ENCODE results near the gene ACACA. TPM values are rescaled to one million over a fixed set of nuclear protein-coding genes. Genes with fewer than 3 reads are reported as not detected.
A peak's percentile ranks its signal among the peaks of the same experiment; 100 is the strongest.

Gene ACACA
- total RNA-seq, 1 donor from 2014 or later, result 110 TPM

GRCh38 chr17:37086334-37086733 is 320.3 kb downstream of the ACACA start:
- no peaks in the 10 kb centered on the region for H3K9me3 ChIP-seq
- intact Hi-C loops (cut with DNase I), result no loop called here
- H3K4me1 ChIP-seq, result no peaks in the 10 kb centered on the region
- peaks cover 43% of the 10 kb centered on the region for H3K36me3 ChIP-seq
- TF ChIP-seq, protein P1, sequence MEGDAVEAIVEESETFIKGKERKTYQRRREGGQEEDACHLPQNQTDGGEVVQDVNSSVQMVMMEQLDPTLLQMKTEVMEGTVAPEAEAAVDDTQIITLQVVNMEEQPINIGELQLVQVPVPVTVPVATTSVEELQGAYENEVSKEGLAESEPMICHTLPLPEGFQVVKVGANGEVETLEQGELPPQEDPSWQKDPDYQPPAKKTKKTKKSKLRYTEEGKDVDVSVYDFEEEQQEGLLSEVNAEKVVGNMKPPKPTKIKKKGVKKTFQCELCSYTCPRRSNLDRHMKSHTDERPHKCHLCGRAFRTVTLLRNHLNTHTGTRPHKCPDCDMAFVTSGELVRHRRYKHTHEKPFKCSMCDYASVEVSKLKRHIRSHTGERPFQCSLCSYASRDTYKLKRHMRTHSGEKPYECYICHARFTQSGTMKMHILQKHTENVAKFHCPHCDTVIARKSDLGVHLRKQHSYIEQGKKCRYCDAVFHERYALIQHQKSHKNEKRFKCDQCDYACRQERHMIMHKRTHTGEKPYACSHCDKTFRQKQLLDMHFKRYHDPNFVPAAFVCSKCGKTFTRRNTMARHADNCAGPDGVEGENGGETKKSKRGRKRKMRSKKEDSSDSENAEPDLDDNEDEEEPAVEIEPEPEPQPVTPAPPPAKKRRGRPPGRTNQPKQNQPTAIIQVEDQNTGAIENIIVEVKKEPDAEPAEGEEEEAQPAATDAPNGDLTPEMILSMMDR (IDR thresholded peaks at IDR 0.05), result no peak
- no peak overlapping the region for H3K4me3 ChIP-seq
- H3K27me3 ChIP-seq, result no peaks in the 10 kb centered on the region
- no peak for DNase-seq
- no peak overlapping the region for H3K27ac ChIP-seq
- ATAC-seq, result no peak

DNA sequence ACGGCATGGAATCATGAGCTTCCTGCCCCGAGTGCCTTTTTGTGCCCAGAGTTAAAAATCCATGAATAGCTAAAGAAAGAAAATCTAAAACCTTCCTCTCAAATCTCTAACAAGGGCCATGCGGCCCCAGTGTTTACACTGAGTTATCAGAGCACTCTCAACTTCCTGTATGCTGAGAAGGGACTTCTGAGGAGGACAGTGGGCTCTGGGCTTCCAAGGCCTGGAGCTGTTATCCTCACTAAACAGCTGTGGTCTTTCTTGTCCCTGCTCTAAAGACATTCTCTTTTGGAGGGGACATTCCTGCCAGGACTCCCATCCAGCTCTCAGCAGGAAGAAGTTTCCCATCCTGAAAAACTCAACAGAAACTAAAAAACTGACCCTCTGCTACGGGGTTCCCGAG is 322.3 kb downstream of the ACACA start:
- Histone ChIP-seq H3K27ac (no peak overlapping the region), H3K4me3 (no peak overlapping the region), H3K36me3 (peaks cover 38% of the 10 kb centered on the region), H3K4me1 (no peaks in the 10 kb centered on the region), H3K27me3 (no peaks in the 10 kb centered on the region), H3K9me3 (no peaks in the 10 kb centered on the region)
- TF ChIP-seq, protein P1 (IDR thresholded peaks at IDR 0.05), result no peak
- ATAC-seq (no peak), DNase-seq (no peak)
- intact Hi-C loops (cut with DNase I), result no loop called here

GRCh38 chr17:37083456-37083855 is 323.2 kb downstream of the ACACA start:
- intact Hi-C loops (cut with DNase I), result no loop called here
- no peak overlapping the region for H3K27ac ChIP-seq
- no peaks in the 10 kb centered on the region for H3K4me1 ChIP-seq
- TF ChIP-seq, protein P1 (IDR thresholded peaks at IDR 0.05), result no peak
- no peaks in the 10 kb centered on the region for H3K27me3 ChIP-seq
- no peaks in the 10 kb centered on the region for H3K9me3 ChIP-seq
- H3K36me3 ChIP-seq, result peaks cover 29% of the 10 kb centered on the region
- DNase-seq (no peak), ATAC-seq (no peak)
- no peak overlapping the region for H3K4me3 ChIP-seq

- Histone ChIP-seq H3K4me3 (no peak overlapping the region), H3K36me3 (peaks cover 25% of the 10 kb centered on the region), H3K4me1 (no peaks in the 10 kb centered on the region), H3K27me3 (no peaks in the 10 kb centered on the region), H3K27ac (no peak overlapping the region), H3K9me3 (no peaks in the 10 kb centered on the region)
- ATAC-seq (no peak), DNase-seq (no peak)
- TF ChIP-seq, protein P1 (IDR thresholded peaks at IDR 0.05), result no peak
- intact Hi-C loops (cut with DNase I), result no loop called here
Observed at GRCh38 chr17:37082985-37083384, 323.7 kb downstream of the ACACA start.

DNA sequence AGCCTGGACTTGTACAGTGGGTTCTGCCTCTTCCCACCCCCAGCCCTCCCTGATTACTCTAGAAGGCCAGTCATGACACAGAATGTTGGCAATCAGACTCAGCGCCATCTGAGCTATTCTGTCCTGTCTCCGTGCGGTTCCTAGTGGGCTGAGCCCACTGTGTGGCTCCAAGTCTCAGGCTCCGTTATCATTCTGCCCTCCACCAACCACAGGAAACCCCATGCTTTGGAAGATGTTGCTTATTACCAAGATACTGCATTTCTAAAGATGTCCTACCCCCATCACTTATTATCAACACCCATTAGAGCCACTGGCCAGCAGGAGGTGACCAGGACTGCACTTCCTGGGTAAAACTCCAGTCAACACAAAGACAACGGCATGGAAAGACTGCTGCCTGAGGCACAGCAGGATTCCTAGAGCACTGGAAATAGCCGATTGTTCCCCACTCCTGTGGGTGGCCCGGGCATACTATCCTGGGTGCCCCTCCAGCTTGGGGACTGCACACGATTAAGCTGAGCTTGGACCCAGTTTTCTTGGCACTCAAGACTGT is 324.2 kb downstream of the ACACA start:
- intact Hi-C loops (cut with DNase I), result no loop called here
- Histone ChIP-seq H3K4me3 (no peak overlapping the region), H3K27me3 (no peaks in the 10 kb centered on the region), H3K9me3 (no peaks in the 10 kb centered on the region), H3K36me3 (peaks cover 19% of the 10 kb centered on the region), H3K4me1 (no peaks in the 10 kb centered on the region), H3K27ac (no peak overlapping the region)
- ATAC-seq (no peak), DNase-seq (no peak)
- TF ChIP-seq, protein P1 (IDR thresholded peaks at IDR 0.05), result no peak

GRCh38 chr17:37081287-37081686 is 325.3 kb downstream of the ACACA start:
- ATAC-seq, result peak; percentile 8
- intact Hi-C loops (cut with DNase I), result no loop called here
- H3K27me3 ChIP-seq, result no peaks in the 10 kb centered on the region
- TF ChIP-seq, protein P1 (IDR thresholded peaks at IDR 0.05), result no peak
- no peak overlapping the region for H3K27ac ChIP-seq
- H3K36me3 ChIP-seq, result peaks cover 8% of the 10 kb centered on the region
- no peak overlapping the region for H3K4me3 ChIP-seq
- H3K9me3 ChIP-seq, result no peaks in the 10 kb centered on the region
- H3K4me1 ChIP-seq, result no peaks in the 10 kb centered on the region
- no peak for DNase-seq

Measured in upper lobe of right lung (tissue), 1 donor.